GM12872 (cell line): ENCODE data around the gene LEAP2.

ENCODE experiments used
- CTCF ChIP-seq: IDR thresholded peaks from 3 replicates; pipeline ENCODE4 v1.5.1; 2011; ENCODE audit warnings: low read depth, mild to moderate bottlenecking, low read length, moderate library complexity; ENCODE audit not compliant: insufficient read depth

LEAP2 gene

GRCh38 chr5:132837868-132838267, 35.6 kb upstream of the LEAP2 start:
- TF ChIP-seq CTCF = no peak

- no peak for TF ChIP-seq CTCF
These were observed 34.8 kb upstream of the LEAP2 start for GRCh38 chr5:132838516-132839282.

GRCh38 chr5:132839426-132840301, 33.8 kb upstream of the LEAP2 start:
- no peak for TF ChIP-seq CTCF

GRCh38 chr5:132840313-132840712, 33.2 kb upstream of the LEAP2 start:
- TF ChIP-seq CTCF = no peak

- no peak for TF ChIP-seq CTCF
These were observed 32.6 kb upstream of the LEAP2 start for GRCh38 chr5:132840896-132841295.

GRCh38 chr5:132841305-132841704, 32.2 kb upstream of the LEAP2 start:
- no peak for TF ChIP-seq CTCF

GRCh38 chr5:132848270-132848669, 25.2 kb upstream of the LEAP2 start:
- TF ChIP-seq CTCF = no peak
